GM12892 (cell line): ENCODE data around the gene SAP30.

Experiments used
- DNase-seq: peaks from one replicate; pipeline ENCODE4 v3.0.0; 2011; ENCODE audit not compliant: insufficient read length
- FAIRE-seq: peaks from 2 replicates; lab custom pipeline; 2011; peaks lifted over from hg19 to GRCh38; lab: Jason Lieb, UNC
- POLR2A ChIP-seq: IDR thresholded peaks from 2 replicates; pipeline ENCODE4 v1.6.1; 2011; ENCODE audit warnings: low read depth, low read length, control low read depth
- POLR2AphosphoS5 ChIP-seq: IDR thresholded peaks from 2 replicates; pipeline ENCODE4 v1.6.1; 2011; ENCODE audit warnings: low read depth, low read length, control low read depth
- TAF1 ChIP-seq: IDR thresholded peaks from 2 replicates; pipeline ENCODE4 v1.6.1; 2011; ENCODE audit warnings: low read depth, mild to moderate bottlenecking, control low read depth, low read length, borderline replicate concordance

SAP30 gene

GRCh38 chr4:173371292-173372192 lies 788 bp downstream of the SAP30 start:
- TF ChIP-seq TAF1, result no peak
- no peak for TF ChIP-seq POLR2AphosphoS5
- TF ChIP-seq POLR2A, result no peak
- DNase-seq (peak; percentile 24), FAIRE-seq (peak; percentile 83)

- FAIRE-seq (no peak), DNase-seq (no peak)
- TF ChIP-seq POLR2A, result no peak
- no peak for TF ChIP-seq POLR2AphosphoS5
- TF ChIP-seq TAF1, result no peak
These were observed 3.8 kb downstream of the SAP30 start for GRCh38 chr4:173374588-173374987.

- FAIRE-seq, result peak; percentile 57
- TF ChIP-seq TAF1 (no peak), POLR2A (no peak), POLR2AphosphoS5 (no peak)
- DNase-seq, result no peak
These were observed 9.2 kb downstream of the SAP30 start for GRCh38 chr4:173379929-173380328.

- TF ChIP-seq POLR2A (no peak), POLR2AphosphoS5 (no peak)
- DNase-seq (no peak), FAIRE-seq (peak; percentile 44)
These were observed 10.2 kb downstream of the SAP30 start for GRCh38 chr4:173380987-173381386.

GRCh38 chr4:173381610-173382009 lies 10.9 kb downstream of the SAP30 start:
- no peak for TF ChIP-seq TAF1
- no peak for TF ChIP-seq POLR2A
- TF ChIP-seq POLR2AphosphoS5, result no peak
- FAIRE-seq (no peak), DNase-seq (no peak)

GRCh38 chr4:173382349-173382748 lies 11.6 kb downstream of the SAP30 start:
- DNase-seq, result no peak
- no peak for FAIRE-seq
- no peak for TF ChIP-seq POLR2AphosphoS5
- no peak for TF ChIP-seq POLR2A
- no peak for TF ChIP-seq TAF1

GRCh38 chr4:173386751-173387150 lies 16.0 kb downstream of the SAP30 start:
- FAIRE-seq (no peak), DNase-seq (no peak)
- TF ChIP-seq TAF1 (no peak), POLR2A (no peak), POLR2AphosphoS5 (no peak)

GRCh38 chr4:173391701-173392100 lies 20.9 kb downstream of the SAP30 start:
- FAIRE-seq, result no peak
- TF ChIP-seq TAF1, result no peak
- no peak for TF ChIP-seq POLR2A
- no peak for TF ChIP-seq POLR2AphosphoS5
- DNase-seq, result no peak

- no peak for TF ChIP-seq POLR2AphosphoS5
- DNase-seq, result no peak
- no peak for FAIRE-seq
These were observed 26.9 kb downstream of the SAP30 start for GRCh38 chr4:173397604-173398003.

DNA sequence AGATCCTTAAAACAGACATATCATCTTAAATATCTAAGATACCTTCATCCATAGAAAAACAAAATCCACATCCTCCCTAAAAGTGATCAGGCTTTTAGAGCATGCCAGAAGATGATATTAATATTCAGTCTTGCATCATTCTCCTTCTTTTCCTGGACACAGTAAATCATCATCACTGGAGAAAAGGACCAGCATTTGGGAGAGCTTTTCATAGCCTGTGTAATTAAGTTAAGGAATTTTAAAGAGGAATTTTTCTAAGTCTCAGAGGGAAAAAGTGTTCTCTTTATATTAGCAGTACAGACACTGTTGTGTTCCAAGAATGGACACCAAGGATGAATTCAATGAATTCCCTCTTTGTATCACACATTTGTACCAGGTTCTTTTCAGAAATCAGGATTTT lies 27.5 kb downstream of the SAP30 start:
- FAIRE-seq (no peak), DNase-seq (no peak)
- TF ChIP-seq POLR2AphosphoS5 (no peak), TAF1 (no peak), POLR2A (no peak)

DNA sequence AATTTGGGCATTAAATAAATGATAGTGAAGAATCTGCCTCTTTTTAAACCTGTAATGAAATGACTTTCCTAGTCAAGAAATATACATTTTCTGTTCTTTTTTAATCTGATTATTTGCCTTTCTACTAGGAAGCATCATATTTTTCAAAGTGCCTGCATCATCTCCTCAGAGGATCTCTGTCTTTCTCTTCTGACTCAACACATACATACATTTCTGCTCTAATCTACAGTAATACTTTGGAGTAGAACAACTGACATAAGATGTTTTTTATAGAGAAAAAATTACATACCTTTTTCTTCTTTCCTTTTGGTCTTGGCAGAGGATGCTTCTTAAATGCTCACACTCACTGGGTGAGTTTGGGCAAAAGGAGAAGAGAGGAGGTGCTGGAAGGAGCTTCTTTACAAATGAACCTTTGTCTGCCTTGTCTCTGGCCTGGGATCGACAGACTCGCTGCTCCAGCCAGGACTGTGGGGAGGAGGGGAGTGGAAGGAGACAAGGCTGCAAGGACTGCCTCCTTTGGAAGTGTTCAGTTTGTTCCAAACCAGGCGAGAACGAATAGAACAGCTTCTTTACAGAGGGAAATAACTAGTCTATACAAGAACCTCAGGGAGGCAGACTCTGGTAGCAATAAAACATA lies 28.1 kb downstream of the SAP30 start, which contains the start of gene SCRG1:
Gene SCRG1 (minus strand): TSS at position 338 of the 637 bp plus-strand sequence. CDS start 7,702 bp downstream, outside the sequence.
- no peak for TF ChIP-seq TAF1
- TF ChIP-seq POLR2A, result no peak
- no peak for TF ChIP-seq POLR2AphosphoS5
- FAIRE-seq (no peak), DNase-seq (no peak)

DNA sequence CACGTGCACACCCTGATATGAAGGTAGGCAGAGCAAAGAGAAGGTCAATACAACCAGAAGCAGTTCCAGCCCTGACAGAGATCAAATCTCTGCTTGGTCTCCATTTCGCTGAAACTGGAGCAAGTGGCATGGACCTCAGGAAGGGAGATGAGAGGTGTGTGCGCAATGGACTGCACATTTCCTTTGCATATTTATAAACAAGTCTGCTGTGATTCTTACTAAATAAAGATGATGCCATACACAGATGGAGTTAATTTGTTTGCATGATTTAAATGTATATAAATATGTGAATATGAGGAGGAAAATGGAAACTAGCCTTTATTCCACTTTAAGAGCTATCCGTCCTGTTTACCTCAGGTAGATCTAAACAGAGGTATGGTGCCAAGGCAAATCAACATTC lies 30.3 kb downstream of the SAP30 start:
- FAIRE-seq (no peak), DNase-seq (no peak)
- TF ChIP-seq POLR2AphosphoS5 (no peak), TAF1 (no peak), POLR2A (no peak)
